OCI-LY1 (cell line): Measurements from ENCODE around the gene MYO1E.
"Not testable (repeated sequence)": the region's sequence is repeated elsewhere in the genome, so short reads cannot be mapped to it uniquely, and the experiment has no call there.

Experiments
- H2AFZ ChIP-seq: fragments of 200-600 bp; sonication (generic), shearing (Covaris generic); 2 replicates; pipeline ENCODE4 v1.6.0; 2014; ENCODE audit warnings: antibody characterized with exemption, mild to moderate bottlenecking, low read length
- H3F3A ChIP-seq: fragments of 200-600 bp; sonication (generic), shearing (Covaris generic); 2 replicates; pipeline ENCODE4 v1.6.0; 2014; ENCODE audit warnings: mild to moderate bottlenecking, antibody characterized with exemption, low read length, moderate library complexity; ENCODE audit not compliant: insufficient read depth
- H3K27ac ChIP-seq: fragments of 200-600 bp; sonication (generic); 2 replicates; pipeline ENCODE4 v1.5.1; 2014; ENCODE audit warnings: low read length, mixed run types, mild to moderate bottlenecking, low read depth; ENCODE audit not compliant: poor library complexity, severe bottlenecking
- H3K27me3 ChIP-seq: fragments of 200-600 bp; sonication (generic); 2 replicates; pipeline ENCODE4 v1.6.0; 2014; ENCODE audit warnings: antibody characterized with exemption, mild to moderate bottlenecking, low read length, moderate library complexity; ENCODE audit not compliant: insufficient read depth
- H3K36me3 ChIP-seq: fragments of 200-600 bp; sonication (generic); 2 replicates; pipeline ENCODE4 v1.6.1; 2014; ENCODE audit warnings: mild to moderate bottlenecking, antibody characterized with exemption, low read length, moderate library complexity, mixed read lengths; ENCODE audit not compliant: insufficient read depth
- H3K4me1 ChIP-seq: fragments of 200-600 bp; sonication (generic); 2 replicates; pipeline ENCODE4 v1.5.1; 2014; ENCODE audit warnings: mild to moderate bottlenecking, low read length, moderate library complexity; ENCODE audit not compliant: insufficient read depth, severe bottlenecking
- H3K4me2 ChIP-seq: fragments of 200-600 bp; sonication (generic), shearing (Covaris generic); 2 replicates; pipeline ENCODE4 v1.6.1; 2014; ENCODE audit warnings: low read length
- H3K4me3 ChIP-seq: fragments of 200-600 bp; sonication (generic); 2 replicates; pipeline ENCODE4 v1.5.1; 2014; ENCODE audit warnings: low read length, low read depth, mild to moderate bottlenecking, mixed read lengths; ENCODE audit not compliant: poor library complexity, severe bottlenecking
- H3K79me2 ChIP-seq: fragments of 200-600 bp; shearing (Covaris generic); 2 replicates; pipeline ENCODE4 v1.6.1; 2016; ENCODE audit warnings: mixed run types, low read length, mixed read lengths; ENCODE audit not compliant: insufficient read depth
- H3K9ac ChIP-seq: fragments of 200-600 bp; sonication (generic), shearing (Covaris generic); 2 replicates; pipeline ENCODE4 v1.6.1; 2014; ENCODE audit warnings: mild to moderate bottlenecking, low read length, mixed read lengths
- H3K9me2 ChIP-seq: fragments of 200-600 bp; sonication (generic), shearing (Covaris generic); 2 replicates; pipeline ENCODE4 v1.6.1; 2014; ENCODE audit warnings: low read depth, mild to moderate bottlenecking, low read length, mixed read lengths
- H3K9me3 ChIP-seq: fragments of 200-600 bp; shearing (Covaris generic); 2 replicates; pipeline ENCODE4 v1.6.1; 2014; ENCODE audit warnings: low read length, mixed read lengths
- H4K20me1 ChIP-seq: fragments of 200-600 bp; sonication (generic), shearing (Covaris generic); 2 replicates; pipeline ENCODE4 v1.6.0; 2016; ENCODE audit warnings: mild to moderate bottlenecking, low read length; ENCODE audit not compliant: insufficient read depth
- CTCF ChIP-seq: fragments of 200-600 bp; sonication (generic), shearing (Covaris generic); IDR thresholded peaks from 2 replicates; pipeline ENCODE4 v1.5.1; 2017; ENCODE audit warnings: mild to moderate bottlenecking, antibody characterized with exemption, low read length, moderate library complexity, mixed read lengths
- EZH2 ChIP-seq: fragments of 200-600 bp; sonication (generic), shearing (Covaris generic); IDR thresholded peaks from 2 replicates; pipeline ENCODE4 v1.8.0; 2017; ENCODE audit warnings: borderline replicate concordance, mixed run types, mild to moderate bottlenecking, antibody characterized with exemption, low read length, moderate library complexity, mixed read lengths

MYO1E gene

GRCh38 chr15:59166166-59166565 lies 206.5 kb downstream of the MYO1E start:
- Histone ChIP-seq H4K20me1 (no peaks in the 10 kb centered on the region), H3K27me3 (no peaks in the 10 kb centered on the region), H3K9me2 (no peaks in the 10 kb centered on the region), H3K9ac (no peak overlapping the region), H3K4me2 (peak overlapping the region; percentile 3; the same call in 1 of the 2 replicates), H3K36me3 (peaks cover 57% of the 10 kb centered on the region; the same call in 1 of the 2 replicates), H3F3A (no peaks in the 10 kb centered on the region), H3K4me1 (peaks cover 27% of the 10 kb centered on the region), H3K79me2 (no peaks in the 10 kb centered on the region), H2AFZ (no peak overlapping the region), H3K4me3 (no peak overlapping the region), H3K9me3 (no peaks in the 10 kb centered on the region), H3K27ac (peak overlapping the region; percentile 84)
- TF ChIP-seq EZH2, result no peak
- TF ChIP-seq CTCF, result no peak

GRCh38 chr15:59165726-59166125 lies 206.9 kb downstream of the MYO1E start:
- no peaks in the 10 kb centered on the region for H3F3A ChIP-seq
- H4K20me1 ChIP-seq, result no peaks in the 10 kb centered on the region
- no peak overlapping the region for H3K4me3 ChIP-seq
- no peaks in the 10 kb centered on the region for H3K9me3 ChIP-seq
- TF ChIP-seq EZH2 (no peak), CTCF (no peak)
- H3K79me2 ChIP-seq, result no peaks in the 10 kb centered on the region
- H3K9me2 ChIP-seq, result no peaks in the 10 kb centered on the region
- no peak overlapping the region for H3K9ac ChIP-seq
- H3K27me3 ChIP-seq, result no peaks in the 10 kb centered on the region
- no peak overlapping the region for H2AFZ ChIP-seq
- peaks cover 31% of the 10 kb centered on the region for H3K4me1 ChIP-seq
- peak overlapping the region; percentile 84 for H3K27ac ChIP-seq
- peaks cover 56% of the 10 kb centered on the region; the same call in 1 of the 2 replicates for H3K36me3 ChIP-seq
- peak overlapping the region; percentile 3; the same call in 1 of the 2 replicates for H3K4me2 ChIP-seq

GRCh38 chr15:59162080-59162479 lies 210.6 kb downstream of the MYO1E start:
- not testable (repeated sequence) for H4K20me1 ChIP-seq, H3K79me2 ChIP-seq, H3K4me2 ChIP-seq, H3K27ac ChIP-seq, H3K9me2 ChIP-seq, H3K4me3 ChIP-seq, H3F3A ChIP-seq, H2AFZ ChIP-seq, H3K27me3 ChIP-seq, H3K9ac ChIP-seq, H3K9me3 ChIP-seq
- peaks cover 63% of the 10 kb centered on the region for H3K4me1 ChIP-seq
- H3K36me3 ChIP-seq, result peaks cover 58% of the 10 kb centered on the region

GRCh38 chr15:59160880-59161593 lies 211.6 kb downstream of the MYO1E start:
- peak; percentile 85 for TF ChIP-seq CTCF
- no peak for TF ChIP-seq EZH2
- Histone ChIP-seq H3F3A (no peaks in the 10 kb centered on the region), H3K27me3 (no peaks in the 10 kb centered on the region), H3K4me3 (no peak overlapping the region), H3K4me2 (no peak overlapping the region), H3K79me2 (no peaks in the 10 kb centered on the region), H3K27ac (peak overlapping the region; percentile 94), H3K9me2 (no peaks in the 10 kb centered on the region), H3K9ac (peak overlapping the region; percentile 7; the same call in 1 of the 2 replicates), H3K4me1 (peaks cover 52% of the 10 kb centered on the region), H4K20me1 (no peaks in the 10 kb centered on the region), H2AFZ (no peak overlapping the region), H3K36me3 (peaks cover 60% of the 10 kb centered on the region), H3K9me3 (no peaks in the 10 kb centered on the region)
